Measurements from ENCODE around the gene ASB3.
"Not testable (repeated sequence)": the region's sequence is repeated elsewhere in the genome, so short reads cannot be mapped to it uniquely, and the experiment has no call there.

ASB3 gene, protein sequence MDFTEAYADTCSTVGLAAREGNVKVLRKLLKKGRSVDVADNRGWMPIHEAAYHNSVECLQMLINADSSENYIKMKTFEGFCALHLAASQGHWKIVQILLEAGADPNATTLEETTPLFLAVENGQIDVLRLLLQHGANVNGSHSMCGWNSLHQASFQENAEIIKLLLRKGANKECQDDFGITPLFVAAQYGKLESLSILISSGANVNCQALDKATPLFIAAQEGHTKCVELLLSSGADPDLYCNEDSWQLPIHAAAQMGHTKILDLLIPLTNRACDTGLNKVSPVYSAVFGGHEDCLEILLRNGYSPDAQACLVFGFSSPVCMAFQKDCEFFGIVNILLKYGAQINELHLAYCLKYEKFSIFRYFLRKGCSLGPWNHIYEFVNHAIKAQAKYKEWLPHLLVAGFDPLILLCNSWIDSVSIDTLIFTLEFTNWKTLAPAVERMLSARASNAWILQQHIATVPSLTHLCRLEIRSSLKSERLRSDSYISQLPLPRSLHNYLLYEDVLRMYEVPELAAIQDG

DNA sequence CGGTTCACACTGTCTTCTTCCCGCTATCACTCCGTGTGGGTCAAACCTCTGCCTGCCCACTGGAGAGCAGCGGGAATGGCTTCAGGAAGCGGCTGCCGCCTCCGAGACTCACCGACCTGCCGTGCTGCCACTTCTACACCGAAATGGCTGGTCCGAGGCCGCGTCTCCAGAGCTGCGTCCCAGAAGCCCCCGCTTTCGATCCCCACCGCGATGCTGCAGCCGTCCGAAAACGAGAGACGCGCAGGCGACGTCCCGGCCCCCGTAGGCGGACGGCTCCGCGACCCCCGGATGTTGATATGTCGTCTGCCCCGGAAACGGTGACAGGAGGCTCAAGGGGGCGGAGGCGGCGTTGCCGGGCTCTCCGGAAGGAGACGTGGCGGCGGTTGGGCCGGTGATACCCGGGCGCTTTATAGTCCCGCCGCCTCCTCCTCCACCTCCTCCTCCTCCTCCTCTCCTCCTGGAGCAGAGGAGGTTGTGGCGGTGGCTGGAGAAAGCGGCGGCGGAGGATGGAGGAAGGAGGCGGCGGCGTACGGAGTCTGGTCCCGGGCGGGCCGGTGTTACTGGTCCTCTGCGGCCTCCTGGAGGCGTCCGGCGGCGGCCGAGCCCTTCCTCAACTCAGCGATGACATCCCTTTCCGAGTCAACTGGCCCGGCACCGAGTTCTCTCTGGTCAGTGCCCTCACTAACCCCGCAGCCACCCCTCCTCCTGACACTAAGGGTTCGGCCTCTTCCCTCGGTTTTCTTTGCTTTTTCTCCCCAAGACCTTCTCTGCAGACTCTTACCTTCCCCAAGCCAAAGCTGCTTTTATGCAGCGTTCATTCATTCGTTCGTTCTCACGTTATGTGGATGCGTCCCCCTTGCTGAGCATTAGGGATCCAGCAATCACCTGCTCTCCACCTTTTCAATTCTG is at the start of gene ASB3, which contains the start of gene ERLEC1:
Gene ASB3, minus strand, starts transcription at position 249 of the 909 bp plus-strand sequence. CDS start 21,381 bp downstream, outside the sequence.
Gene ERLEC1, plus strand, starts transcription at position 340 of the 909 bp plus-strand sequence. Its CDS starts 167 bp downstream, at position 507.
- H3K4me3 ChIP-seq, result peak within 1 kb of the TSS; percentile 91
- TF ChIP-seq, protein P1, sequence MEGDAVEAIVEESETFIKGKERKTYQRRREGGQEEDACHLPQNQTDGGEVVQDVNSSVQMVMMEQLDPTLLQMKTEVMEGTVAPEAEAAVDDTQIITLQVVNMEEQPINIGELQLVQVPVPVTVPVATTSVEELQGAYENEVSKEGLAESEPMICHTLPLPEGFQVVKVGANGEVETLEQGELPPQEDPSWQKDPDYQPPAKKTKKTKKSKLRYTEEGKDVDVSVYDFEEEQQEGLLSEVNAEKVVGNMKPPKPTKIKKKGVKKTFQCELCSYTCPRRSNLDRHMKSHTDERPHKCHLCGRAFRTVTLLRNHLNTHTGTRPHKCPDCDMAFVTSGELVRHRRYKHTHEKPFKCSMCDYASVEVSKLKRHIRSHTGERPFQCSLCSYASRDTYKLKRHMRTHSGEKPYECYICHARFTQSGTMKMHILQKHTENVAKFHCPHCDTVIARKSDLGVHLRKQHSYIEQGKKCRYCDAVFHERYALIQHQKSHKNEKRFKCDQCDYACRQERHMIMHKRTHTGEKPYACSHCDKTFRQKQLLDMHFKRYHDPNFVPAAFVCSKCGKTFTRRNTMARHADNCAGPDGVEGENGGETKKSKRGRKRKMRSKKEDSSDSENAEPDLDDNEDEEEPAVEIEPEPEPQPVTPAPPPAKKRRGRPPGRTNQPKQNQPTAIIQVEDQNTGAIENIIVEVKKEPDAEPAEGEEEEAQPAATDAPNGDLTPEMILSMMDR (IDR thresholded peaks at IDR 0.05), result no peak
- DNase-seq (ENCODE audit: low spot score), result peak; percentile 91
- H3K27ac ChIP-seq, result peak within 1 kb of the TSS; percentile 83 to 91

DNA sequence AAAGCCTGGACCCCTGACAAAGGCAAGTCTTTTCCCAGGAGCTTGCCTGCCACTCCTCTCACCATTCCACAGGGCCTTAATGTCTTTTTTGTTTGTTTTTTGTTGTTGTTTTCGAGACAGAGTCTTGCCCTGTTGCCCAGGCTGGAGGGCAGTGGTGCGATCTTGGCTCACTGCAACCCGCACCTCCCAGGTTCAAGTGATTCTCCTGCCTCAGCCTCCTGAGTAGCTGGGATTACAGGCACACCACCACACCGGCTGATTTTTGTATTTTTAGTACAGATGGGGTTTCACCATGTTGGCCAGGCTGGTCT is 43.2 kb upstream of the ASB3 start:
- not testable (repeated sequence) for H3K27ac ChIP-seq; H3K4me3 ChIP-seq; DNase-seq (ENCODE audit: low spot score)

DNA sequence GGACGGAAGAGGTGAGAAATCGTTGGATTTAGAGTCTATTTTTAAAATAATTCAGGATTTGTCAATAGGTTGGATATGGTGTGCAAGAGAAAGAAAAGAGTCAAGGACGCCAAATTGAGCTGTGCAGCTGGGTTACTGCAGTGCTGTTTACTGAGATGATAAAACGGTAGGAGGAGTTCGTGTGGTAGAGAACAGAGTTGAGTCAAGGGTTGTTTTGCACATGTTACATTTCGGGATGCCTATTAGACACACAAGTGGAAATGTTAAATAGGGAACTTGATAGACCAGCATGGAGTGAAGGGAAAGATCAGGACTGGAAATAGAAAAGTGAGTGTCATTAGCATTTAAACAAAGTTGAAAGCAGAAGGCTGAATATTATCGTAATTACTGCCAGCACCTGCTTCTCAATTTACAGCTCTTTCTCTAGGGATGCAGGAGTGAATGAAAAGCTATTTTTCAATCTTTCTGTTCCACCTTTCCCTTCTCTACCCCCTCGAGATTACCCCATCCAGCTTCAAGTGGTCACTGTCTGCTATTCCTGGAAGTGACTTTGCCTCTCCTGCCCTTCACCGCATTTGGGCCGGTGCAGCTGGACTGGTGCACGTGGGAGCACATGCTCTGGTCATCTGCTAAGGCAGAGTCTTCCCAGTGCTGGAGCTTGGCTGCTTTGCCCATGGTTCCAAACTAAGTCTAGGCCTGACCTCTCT is 42.7 kb upstream of the ASB3 start:
- TF ChIP-seq, protein P1 (IDR thresholded peaks at IDR 0.05), result no peak
- H3K27ac ChIP-seq, result no peak overlapping the region
- no peak overlapping the region for H3K4me3 ChIP-seq
- no peak for DNase-seq (ENCODE audit: low spot score)

DNA sequence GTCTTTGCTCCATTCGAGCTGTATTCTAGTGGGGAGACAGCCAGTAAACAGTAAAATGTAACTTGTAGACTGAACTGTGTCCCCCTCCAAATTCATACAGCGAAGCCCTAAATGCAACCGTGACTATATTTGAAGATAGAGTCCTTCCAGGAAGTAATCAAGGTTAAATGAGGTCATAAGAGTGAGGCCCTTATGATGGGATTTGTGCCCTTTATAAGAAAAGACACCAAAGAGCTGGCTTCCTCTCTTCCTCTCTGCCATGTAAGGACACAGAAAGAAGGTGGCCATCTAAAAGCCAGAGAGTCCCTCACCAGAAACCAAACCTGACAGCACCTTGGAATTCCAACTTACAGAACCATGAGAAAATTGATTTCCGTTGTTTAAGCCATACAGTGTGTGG is 41.6 kb upstream of the ASB3 start:
- Histone ChIP-seq H3K27ac (no peak overlapping the region), H3K4me3 (no peak overlapping the region)
- no peak for DNase-seq (ENCODE audit: low spot score)
- TF ChIP-seq, protein P1 (IDR thresholded peaks at IDR 0.05), result no peak

DNA sequence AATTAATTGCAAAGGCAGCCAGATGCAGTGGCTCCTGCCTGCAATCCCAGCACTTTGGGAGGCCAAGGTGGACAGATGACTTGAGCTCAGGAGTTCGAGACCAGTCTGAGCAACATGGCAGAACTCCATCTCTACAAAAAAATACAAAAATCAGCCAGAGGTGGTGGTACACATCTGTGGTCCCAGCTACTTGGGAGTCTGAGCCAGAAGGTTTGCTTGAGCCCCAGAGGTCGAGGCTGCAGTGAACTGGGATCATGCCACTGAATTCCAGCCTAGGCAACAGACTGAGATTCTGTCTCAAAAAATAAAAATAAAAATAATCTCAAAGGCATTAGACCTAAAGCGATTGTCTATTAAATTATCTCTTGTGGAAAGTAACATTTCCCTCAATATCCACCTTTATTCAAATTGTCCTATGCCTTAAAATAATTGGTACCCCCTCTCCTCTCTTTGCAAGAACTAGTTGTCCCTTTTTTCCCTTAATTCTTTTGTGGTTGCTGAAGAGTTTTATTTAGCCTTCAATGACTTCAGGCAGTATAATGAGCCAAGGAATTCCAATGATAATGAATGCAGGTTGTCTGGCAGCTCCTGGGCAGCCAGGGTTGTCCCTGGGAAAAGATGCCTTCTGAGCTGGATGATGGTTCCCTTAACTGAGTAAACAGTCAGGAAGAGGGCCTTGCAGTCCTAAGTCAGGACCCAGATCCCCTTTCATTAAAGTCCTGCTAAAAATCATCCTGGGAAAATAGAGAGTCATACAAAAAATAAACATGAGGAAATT is 40.8 kb upstream of the ASB3 start:
- H3K27ac ChIP-seq, result no peak overlapping the region
- no peak for DNase-seq (ENCODE audit: low spot score)

DNA sequence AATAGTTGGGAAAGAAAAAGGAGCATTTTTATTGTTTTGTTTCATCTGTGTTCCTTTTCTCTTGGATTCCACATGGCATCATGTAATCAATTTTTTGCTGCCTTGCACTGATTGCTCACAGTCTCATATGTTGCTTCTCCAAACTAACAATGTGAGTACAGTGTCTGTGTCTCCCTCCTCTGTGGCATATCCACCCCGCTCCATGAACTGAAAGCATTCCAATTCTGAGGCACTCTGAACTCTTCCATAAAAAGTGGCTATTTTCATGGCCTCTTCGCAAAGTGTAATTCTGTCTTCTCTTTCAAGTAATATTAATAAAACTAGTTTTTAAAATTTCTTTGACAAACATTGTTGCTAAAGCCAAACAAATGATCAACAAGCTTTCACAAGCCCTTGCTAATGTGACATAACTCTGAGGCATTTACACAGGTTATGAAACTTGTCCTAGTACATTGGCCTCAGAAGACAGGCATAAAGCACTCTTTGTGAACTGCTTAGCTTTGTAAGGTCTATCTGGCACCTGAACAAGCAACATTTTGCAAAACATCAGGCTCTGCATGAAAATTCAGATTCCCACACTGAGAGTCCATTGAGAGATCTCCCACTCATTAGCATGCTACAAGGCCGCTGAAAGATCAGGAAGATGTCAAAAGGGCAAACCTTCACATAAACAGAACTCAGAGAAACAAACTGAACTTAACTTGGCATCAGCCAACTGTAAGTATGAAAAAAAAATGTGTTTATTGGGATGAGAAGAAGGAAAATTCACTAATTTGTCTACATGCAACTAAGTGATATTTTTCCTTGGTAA is 40.0 kb upstream of the ASB3 start:
- Histone ChIP-seq H3K4me3 (no peak overlapping the region), H3K27ac (no peak overlapping the region)
- TF ChIP-seq, protein P1 (IDR thresholded peaks at IDR 0.05), result no peak
- DNase-seq (ENCODE audit: low spot score), result no peak

More for the DNA sequence above, 40.8 kb upstream of the ASB3 start:
- H3K4me3 ChIP-seq, result no peak overlapping the region
- TF ChIP-seq, protein P1 (IDR thresholded peaks at IDR 0.05), result no peak

Measured in coronary artery (tissue), 2 donors.